NCI-H1436 treated with DMSO at 0.1 percent for 48 hours (cell line): ENCODE measurements around the gene MKNK1.
A peak's percentile ranks its signal among the peaks of the same experiment; 100 is the strongest.

Source experiments
- DNase-seq: peaks from one replicate; lab custom pipeline; 2025; lab: John Stamatoyannopoulos, UW

Gene MKNK1

DNA sequence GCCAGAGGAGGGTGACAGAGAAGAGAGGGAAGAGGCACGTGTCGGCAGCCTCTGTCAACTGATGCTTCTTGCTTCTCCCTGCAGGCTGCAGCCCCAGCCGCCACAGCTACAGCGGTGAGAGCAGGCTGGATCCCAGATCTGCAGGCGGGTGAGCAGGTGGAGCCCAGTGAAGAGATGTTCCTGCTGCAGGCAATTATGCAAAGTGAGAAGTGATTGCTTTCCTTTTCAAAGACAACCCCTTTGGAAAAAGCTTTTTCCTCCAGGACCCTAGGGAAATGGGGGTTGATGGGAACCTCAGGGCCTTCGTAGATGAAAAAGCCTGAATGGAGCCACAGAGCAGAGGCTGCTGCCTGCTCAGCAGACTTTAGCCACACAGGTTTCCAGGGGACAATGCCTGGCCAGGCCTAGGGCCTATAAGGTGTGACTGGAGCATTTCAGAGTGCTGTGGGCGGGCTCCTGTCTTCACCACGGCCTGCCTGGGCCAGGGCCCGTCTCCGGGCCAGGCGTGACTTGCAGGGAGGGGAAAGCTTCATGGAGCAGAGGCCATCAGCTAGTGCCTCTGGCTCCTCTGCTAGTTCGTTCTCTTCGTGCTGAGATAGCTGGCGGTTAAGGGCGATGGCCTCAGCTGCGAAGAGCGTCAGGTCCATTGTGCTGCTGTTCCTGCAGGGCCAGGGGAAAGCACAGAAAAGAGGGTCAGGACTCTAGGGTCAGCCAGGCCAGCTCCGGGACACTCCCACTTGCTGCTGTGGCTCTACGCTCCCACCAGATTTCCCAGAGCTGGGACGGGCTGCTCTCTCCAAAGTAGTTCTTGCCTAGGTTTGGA lies 45.7 kb downstream of the MKNK1 start:
- peak; percentile 43 for DNase-seq

GRCh38 chr1:46557403-46557802 lies 46.7 kb downstream of the MKNK1 start:
- no peak for DNase-seq

DNA sequence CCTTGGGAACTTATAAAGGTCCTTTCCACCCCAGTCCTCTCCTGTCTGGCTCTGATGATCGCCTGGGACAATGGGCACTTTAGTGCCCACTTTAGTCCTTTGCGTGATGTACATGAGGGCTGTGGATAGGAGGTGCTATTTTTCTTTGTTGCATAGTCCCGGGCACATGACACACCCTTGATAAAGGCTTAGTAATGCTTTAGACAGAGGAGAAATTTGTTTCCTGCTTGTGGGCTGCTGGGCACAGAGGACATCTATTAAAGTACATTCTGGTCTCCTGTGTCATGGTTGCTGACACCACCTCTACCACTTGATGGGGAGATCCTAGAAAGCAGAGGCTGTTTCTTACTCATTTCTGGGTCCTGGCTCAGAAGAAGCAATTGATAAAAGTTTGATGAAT lies 47.2 kb downstream of the MKNK1 start:
- no peak for DNase-seq

GRCh38 chr1:46555826-46556619 lies 48.0 kb downstream of the MKNK1 start:
- DNase-seq, result no peak

GRCh38 chr1:46554597-46555381 lies 49.3 kb downstream of the MKNK1 start:
- DNase-seq, result no peak

GRCh38 chr1:46554236-46554596 lies 49.9 kb downstream of the MKNK1 start:
- DNase-seq, result no peak

- DNase-seq, result no peak
Measured at GRCh38 chr1:46553506-46553905, 50.6 kb downstream of the MKNK1 start.

- DNase-seq, result no peak
Measured at GRCh38 chr1:46552357-46553237, 51.5 kb downstream of the MKNK1 start.

- no peak for DNase-seq
Measured at GRCh38 chr1:46551597-46552095, 52.4 kb downstream of the MKNK1 start, which contains the start of gene KNCN. Gene KNCN, minus strand, starts transcription at chr1:46551647. Its CDS starts 432 bp downstream, at chr1:46551215.

DNA sequence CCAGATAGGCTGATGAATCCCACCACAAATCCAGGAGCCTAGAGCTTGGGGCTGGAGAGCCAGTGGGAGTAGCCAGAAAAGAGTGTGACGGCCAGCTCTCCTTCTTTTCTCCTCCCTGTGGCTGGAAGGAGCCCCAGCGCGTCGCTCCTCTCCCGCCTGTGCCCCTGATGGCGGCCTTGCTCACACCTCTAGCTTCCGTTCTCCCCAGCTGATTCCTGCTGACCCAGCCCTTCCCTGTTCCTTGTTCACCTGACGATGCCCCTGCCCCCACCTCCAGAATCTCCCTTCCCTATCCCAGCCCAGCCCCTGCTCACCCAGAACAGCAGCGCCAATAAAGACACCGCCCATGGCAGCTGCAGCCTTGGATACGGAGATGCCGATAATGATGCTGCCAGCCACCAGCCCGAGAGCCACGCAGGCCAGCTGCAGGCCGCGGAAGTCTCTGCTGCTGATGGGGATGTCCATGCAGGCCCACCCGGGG lies 53.3 kb downstream of the MKNK1 start:
- DNase-seq, result no peak

DNA sequence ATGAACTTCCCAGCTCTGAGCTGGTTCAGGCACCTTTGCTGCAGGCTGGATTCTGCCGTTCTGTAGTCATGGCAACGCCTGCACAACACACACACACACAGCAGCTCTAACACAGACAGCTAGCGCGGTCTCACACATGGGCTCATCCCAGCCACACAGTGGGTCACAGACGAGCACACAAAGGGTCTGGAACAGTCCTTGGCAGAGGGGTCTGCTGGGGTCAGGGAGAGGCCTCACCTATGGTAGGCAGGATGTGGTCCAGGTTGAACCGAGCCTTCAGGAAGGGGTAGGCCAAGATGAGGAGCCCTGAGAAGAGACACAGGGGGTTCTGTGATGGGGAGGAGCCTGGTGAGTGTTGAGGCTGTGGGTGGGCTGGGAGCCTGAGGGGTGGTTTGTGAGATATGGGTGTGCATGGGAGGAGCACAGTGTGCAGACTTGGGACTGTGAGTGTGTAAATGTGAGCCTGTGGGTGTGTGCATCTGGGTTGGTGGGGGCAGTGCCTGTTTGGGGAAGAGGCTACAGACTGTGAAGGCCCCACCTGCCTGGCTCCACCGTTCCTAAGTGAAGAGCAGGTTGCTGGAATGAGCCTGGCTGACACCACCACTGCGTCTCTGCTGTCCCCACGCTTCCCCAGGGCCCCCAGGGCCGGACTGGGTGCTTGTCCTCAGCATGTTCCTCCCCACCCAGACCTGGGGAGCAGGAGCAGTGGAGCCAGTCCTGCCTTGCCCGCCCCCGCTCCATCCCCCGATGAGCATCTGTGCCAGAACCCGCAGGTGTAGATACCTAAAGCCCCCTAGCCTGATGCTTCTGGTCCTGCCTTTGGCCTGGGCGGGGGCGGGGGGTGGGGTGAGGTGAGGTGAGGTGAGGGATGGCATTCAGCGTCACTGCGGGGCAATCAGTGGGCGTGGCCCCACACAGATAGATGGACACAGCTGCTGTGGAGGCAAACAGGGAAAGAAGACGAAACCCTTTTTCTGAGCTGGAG lies 54.1 kb downstream of the MKNK1 start:
- no peak for DNase-seq

GRCh38 chr1:46547481-46548383 lies 56.3 kb downstream of the MKNK1 start:
- no peak for DNase-seq

DNA sequence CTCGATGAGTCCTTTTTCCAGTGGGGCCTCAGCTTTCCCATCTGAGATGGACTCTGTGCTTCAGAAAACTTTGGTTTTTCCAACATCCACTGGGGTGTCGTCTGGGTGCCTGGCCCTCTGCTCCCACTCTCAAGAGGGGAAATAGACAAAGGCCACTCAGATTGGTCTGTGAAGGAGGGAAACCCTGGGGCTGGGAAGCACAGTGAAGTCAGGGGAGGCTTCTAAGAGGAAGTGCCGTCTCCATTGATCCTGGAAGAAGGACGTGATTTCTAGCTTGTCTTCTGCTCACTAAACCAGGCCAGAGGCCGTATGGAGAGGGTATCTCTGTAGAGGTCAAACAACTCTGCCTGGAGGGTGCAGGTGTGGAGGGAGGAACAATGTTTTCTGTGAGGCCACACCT lies 57.9 kb downstream of the MKNK1 start:
- DNase-seq, result no peak

DNA sequence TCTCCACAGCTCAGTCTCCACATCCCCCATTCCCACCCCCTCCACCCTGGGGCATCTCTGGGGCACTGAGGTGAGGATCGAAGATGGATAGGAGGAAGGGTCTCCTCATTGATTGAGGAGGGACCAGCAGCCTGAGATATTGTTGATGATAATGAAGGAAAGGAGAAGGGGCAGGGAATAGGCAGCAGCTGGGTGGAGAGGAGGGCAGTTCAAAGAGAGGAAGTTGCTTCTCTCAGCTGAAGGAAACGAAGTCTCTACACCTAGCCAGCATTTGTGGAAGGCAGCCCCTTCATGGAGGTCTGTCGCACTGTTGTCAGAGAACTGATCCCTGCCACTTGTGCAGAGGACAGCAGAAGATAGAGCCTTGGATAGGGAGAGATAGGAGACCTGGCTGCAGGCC lies 58.3 kb downstream of the MKNK1 start:
- DNase-seq, result no peak

GRCh38 chr1:46544561-46545240 lies 59.4 kb downstream of the MKNK1 start:
- DNase-seq, result no peak

- DNase-seq, result no peak
Measured at GRCh38 chr1:46543761-46544560, 60.1 kb downstream of the MKNK1 start.

- no peak for DNase-seq
Measured at GRCh38 chr1:46543382-46543760, 60.7 kb downstream of the MKNK1 start.
